Measurements from ENCODE around the gene SRF.

- no peak for TF ChIP-seq CTCF (IDR thresholded peaks at IDR 0.05)
- no peak for TF ChIP-seq POLR2A (IDR thresholded peaks at IDR 0.05)
Measured at GRCh38 chr6:43187821-43188220, 16.8 kb downstream of the SRF start.
